HepG2 (cell line): ENCODE data around the gene LIN28B. TPM values are rescaled to one million over a fixed set of nuclear protein-coding genes. Genes with fewer than 3 reads are reported as not detected.
A peak's percentile ranks its signal among the peaks of the same experiment; 100 is the strongest.

ENCODE experiments used
- EP300 ChIP-seq, 3 experiments: sonication (generic) in 1 of 3; formaldehyde crosslinking in 1 of 3; IDR thresholded peaks; 2 replicates each; pipeline versions ENCODE4 v1.5.1 to v1.6.1; 2011 to 2020; ENCODE audit warnings: low read depth in 2 of 3, low read length in 2 of 3, borderline replicate concordance in 1 of 3, improper control_type of control experiment in 1 of 3, mild to moderate bottlenecking in 1 of 3, missing genetic modification reagents in 1 of 3, moderate library complexity in 1 of 3
- HMGA1 ChIP-seq: sonication (generic); formaldehyde crosslinking; conservative IDR thresholded peaks from 2 replicates; pipeline ENCODE4 v1.4.0; 2020; ENCODE audit warnings: missing genetic modification reagents
- HNF4A ChIP-seq: sonication (generic); formaldehyde crosslinking; IDR thresholded peaks from 2 replicates; pipeline ENCODE4 v1.4.0; 2020; ENCODE audit warnings: missing genetic modification reagents
- JUNB ChIP-seq: sonication (generic); formaldehyde crosslinking; IDR thresholded peaks from 2 replicates; pipeline ENCODE4 v1.8.0; 2022; ENCODE audit warnings: missing genetic modification reagents, mild to moderate bottlenecking, borderline replicate concordance
- KLF16 ChIP-seq, 2 experiments: sonication (generic) in 1 of 2; formaldehyde crosslinking in 1 of 2; IDR thresholded peaks; 2 replicates each; pipeline versions ENCODE4 v1.6.1 to v1.8.0; 2016 to 2023; ENCODE audit warnings: missing genetic modification reagents in 2 of 2, missing compliant biosample characterization in 1 of 2
- NR2F1 ChIP-seq, 2 experiments: fragments of 450-650 bp in 1 of 2; formaldehyde crosslinking in 1 of 2; IDR thresholded peaks; 2 replicates each; pipeline versions ENCODE4 v1.5.0 to v1.6.1; 2016 to 2020; ENCODE audit warnings: mild to moderate bottlenecking in 1 of 2, missing compliant biosample characterization in 1 of 2, missing genetic modification reagents in 1 of 2, moderate library complexity in 1 of 2
- ONECUT2 ChIP-seq: sonication (generic); formaldehyde crosslinking; IDR thresholded peaks from 2 replicates; pipeline ENCODE4 v1.4.0; 2020; ENCODE audit warnings: missing genetic modification reagents
- PHF5A ChIP-seq: IDR thresholded peaks from one replicate; pipeline ENCODE4 v1.6.1; 2018; ENCODE audit warnings: low read depth, missing genetic modification reagents; ENCODE audit not compliant: unreplicated experiment
- polyA plus RNA-seq, 8 experiments: library from polyadenylated mRNA; depleted of rRNA in 3 of 8; stranded (reverse) in 7 of 8; unstranded in 1 of 8; fragments of >200 nt; fragmentation: Illumina TruSeq in 4 of 8; extraction: Trizol in 4 of 8; gene quantifications; 2 replicates each; pipeline versions ENCODE4 v1.2.1 to v1.2.3, GENCODE V29; 2011 to 2016; ENCODE audit warnings: low read depth in 4 of 8, missing spikeins in 1 of 8, mixed read lengths in 1 of 8; ENCODE audit not compliant: insufficient read depth in 1 of 8
- total RNA-seq, 5 experiments: library from RNA; depleted of rRNA; stranded (reverse); fragments of >200 nt; fragmentation: Illumina TruSeq; extraction: Trizol; gene quantifications; 2 replicates each; pipeline ENCODE4 v1.2.3, GENCODE V29; 2016; ENCODE audit warnings: low read depth in 1 of 5
- TF ChIP-seq, protein P1 (sequence below): sonication (generic); formaldehyde crosslinking; IDR thresholded peaks from 2 replicates; pipeline ENCODE4 v1.4.0; 2020; ENCODE audit warnings: missing genetic modification reagents, borderline replicate concordance
- TF ChIP-seq, protein P2 (sequence below): sonication (generic); formaldehyde crosslinking; IDR thresholded peaks from 2 replicates; pipeline ENCODE4 v1.5.0; 2020; ENCODE audit warnings: mild to moderate bottlenecking, missing genetic modification reagents
- TF ChIP-seq, protein P3 (sequence below): sonication (generic); formaldehyde crosslinking; IDR thresholded peaks from 2 replicates; pipeline ENCODE4 v1.5.0; 2020; ENCODE audit warnings: mild to moderate bottlenecking, missing genetic modification reagents
- TF ChIP-seq, protein P4 (sequence below): fragments of 450-650 bp; IDR thresholded peaks from 2 replicates; pipeline ENCODE4 v1.6.1; 2017; ENCODE audit warnings: mild to moderate bottlenecking
- TF ChIP-seq, protein P5 (sequence below): sonication (generic); formaldehyde crosslinking; IDR thresholded peaks from 2 replicates; pipeline ENCODE4 v1.4.0; 2020; ENCODE audit warnings: missing genetic modification reagents
- TF ChIP-seq, protein P6 (sequence below): sonication (generic); formaldehyde crosslinking; IDR thresholded peaks from 2 replicates; pipeline ENCODE4 v1.8.1; 2023; ENCODE audit warnings: mild to moderate bottlenecking, inconsistent platforms, moderate library complexity, missing genetic modification reagents, borderline replicate concordance

Gene LIN28B
- total and polyA plus RNA-seq, 2 of the 13 experiments (the other 11 are each of a cell fraction or from before 2014, with no cell fraction given): 14.5 to 56.8 TPM

DNA sequence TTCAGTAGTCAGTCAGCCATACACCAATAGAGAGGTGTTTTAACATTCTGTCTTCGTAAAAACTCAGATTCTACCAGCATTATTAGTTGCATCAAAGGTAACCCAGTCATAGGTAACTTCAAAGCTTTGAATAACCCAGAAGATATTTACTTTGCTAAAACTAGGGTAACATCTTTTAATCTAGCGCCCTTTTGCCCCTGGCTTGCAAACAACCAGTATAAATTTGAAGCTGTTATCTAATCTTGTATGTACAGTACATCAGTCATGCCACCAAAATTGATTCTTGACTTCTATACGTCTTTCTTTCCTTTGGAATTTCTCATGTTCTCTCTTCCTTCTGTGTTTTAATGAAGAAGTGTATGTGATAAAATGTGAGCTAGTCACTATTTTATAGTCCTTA, 109.3 kb downstream of the LIN28B start (continued):
- TF ChIP-seq HMGA1 (CRISPR knock-in tag) (no peak), NR2F1 (CRISPR knock-in tag; IDR thresholded peaks at IDR 0.05) (peak; percentile 17 to 68; a peak in 2 of 4 replicates), EP300 (IDR thresholded peaks at IDR 0.05; ENCODE audit: low read depth in 2 of 2, low read length in 2 of 2) (peak in 1 of 2 experiments; percentile 92; a peak in 2 of 4 replicates), EP300 (CRISPR knock-in tag; IDR thresholded peaks at IDR 0.05; ENCODE audit: borderline replicate concordance) (peak; percentile 54; the same call in 1 of the 2 replicates), ONECUT2 (CRISPR knock-in tag) (peak; percentile 75), HNF4A (CRISPR knock-in tag) (peak; percentile 69), KLF16 (CRISPR knock-in tag; IDR thresholded peaks at IDR 0.05) (no peak), JUNB (CRISPR knock-in tag) (no peak), PHF5A (no peak)
- TF ChIP-seq, protein P1, sequence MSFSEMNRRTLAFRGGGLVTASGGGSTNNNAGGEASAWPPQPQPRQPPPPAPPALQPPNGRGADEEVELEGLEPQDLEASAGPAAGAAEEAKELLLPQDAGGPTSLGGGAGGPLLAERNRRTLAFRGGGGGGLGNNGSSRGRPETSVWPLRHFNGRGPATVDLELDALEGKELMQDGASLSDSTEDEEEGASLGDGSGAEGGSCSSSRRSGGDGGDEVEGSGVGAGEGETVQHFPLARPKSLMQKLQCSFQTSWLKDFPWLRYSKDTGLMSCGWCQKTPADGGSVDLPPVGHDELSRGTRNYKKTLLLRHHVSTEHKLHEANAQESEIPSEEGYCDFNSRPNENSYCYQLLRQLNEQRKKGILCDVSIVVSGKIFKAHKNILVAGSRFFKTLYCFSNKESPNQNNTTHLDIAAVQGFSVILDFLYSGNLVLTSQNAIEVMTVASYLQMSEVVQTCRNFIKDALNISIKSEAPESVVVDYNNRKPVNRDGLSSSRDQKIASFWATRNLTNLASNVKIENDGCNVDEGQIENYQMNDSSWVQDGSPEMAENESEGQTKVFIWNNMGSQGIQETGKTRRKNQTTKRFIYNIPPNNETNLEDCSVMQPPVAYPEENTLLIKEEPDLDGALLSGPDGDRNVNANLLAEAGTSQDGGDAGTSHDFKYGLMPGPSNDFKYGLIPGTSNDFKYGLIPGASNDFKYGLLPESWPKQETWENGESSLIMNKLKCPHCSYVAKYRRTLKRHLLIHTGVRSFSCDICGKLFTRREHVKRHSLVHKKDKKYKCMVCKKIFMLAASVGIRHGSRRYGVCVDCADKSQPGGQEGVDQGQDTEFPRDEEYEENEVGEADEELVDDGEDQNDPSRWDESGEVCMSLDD (CRISPR knock-in tag): no peak
- TF ChIP-seq, protein P2, sequence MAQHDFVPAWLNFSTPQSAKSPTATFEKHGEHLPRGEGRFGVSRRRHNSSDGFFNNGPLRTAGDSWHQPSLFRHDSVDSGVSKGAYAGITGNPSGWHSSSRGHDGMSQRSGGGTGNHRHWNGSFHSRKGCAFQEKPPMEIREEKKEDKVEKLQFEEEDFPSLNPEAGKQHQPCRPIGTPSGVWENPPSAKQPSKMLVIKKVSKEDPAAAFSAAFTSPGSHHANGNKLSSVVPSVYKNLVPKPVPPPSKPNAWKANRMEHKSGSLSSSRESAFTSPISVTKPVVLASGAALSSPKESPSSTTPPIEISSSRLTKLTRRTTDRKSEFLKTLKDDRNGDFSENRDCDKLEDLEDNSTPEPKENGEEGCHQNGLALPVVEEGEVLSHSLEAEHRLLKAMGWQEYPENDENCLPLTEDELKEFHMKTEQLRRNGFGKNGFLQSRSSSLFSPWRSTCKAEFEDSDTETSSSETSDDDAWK (CRISPR knock-in tag): no peak
- TF ChIP-seq, protein P3, sequence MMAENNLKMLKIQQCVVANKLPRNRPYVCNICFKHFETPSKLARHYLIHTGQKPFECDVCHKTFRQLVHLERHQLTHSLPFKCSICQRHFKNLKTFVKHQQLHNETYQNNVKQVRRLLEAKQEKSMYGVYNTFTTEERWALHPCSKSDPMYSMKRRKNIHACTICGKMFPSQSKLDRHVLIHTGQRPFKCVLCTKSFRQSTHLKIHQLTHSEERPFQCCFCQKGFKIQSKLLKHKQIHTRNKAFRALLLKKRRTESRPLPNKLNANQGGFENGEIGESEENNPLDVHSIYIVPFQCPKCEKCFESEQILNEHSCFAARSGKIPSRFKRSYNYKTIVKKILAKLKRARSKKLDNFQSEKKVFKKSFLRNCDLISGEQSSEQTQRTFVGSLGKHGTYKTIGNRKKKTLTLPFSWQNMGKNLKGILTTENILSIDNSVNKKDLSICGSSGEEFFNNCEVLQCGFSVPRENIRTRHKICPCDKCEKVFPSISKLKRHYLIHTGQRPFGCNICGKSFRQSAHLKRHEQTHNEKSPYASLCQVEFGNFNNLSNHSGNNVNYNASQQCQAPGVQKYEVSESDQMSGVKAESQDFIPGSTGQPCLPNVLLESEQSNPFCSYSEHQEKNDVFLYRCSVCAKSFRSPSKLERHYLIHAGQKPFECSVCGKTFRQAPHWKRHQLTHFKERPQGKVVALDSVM: no peak
- TF ChIP-seq, protein P4, sequence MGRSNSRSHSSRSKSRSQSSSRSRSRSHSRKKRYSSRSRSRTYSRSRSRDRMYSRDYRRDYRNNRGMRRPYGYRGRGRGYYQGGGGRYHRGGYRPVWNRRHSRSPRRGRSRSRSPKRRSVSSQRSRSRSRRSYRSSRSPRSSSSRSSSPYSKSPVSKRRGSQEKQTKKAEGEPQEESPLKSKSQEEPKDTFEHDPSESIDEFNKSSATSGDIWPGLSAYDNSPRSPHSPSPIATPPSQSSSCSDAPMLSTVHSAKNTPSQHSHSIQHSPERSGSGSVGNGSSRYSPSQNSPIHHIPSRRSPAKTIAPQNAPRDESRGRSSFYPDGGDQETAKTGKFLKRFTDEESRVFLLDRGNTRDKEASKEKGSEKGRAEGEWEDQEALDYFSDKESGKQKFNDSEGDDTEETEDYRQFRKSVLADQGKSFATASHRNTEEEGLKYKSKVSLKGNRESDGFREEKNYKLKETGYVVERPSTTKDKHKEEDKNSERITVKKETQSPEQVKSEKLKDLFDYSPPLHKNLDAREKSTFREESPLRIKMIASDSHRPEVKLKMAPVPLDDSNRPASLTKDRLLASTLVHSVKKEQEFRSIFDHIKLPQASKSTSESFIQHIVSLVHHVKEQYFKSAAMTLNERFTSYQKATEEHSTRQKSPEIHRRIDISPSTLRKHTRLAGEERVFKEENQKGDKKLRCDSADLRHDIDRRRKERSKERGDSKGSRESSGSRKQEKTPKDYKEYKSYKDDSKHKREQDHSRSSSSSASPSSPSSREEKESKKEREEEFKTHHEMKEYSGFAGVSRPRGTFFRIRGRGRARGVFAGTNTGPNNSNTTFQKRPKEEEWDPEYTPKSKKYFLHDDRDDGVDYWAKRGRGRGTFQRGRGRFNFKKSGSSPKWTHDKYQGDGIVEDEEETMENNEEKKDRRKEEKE: no peak
- TF ChIP-seq, protein P5, sequence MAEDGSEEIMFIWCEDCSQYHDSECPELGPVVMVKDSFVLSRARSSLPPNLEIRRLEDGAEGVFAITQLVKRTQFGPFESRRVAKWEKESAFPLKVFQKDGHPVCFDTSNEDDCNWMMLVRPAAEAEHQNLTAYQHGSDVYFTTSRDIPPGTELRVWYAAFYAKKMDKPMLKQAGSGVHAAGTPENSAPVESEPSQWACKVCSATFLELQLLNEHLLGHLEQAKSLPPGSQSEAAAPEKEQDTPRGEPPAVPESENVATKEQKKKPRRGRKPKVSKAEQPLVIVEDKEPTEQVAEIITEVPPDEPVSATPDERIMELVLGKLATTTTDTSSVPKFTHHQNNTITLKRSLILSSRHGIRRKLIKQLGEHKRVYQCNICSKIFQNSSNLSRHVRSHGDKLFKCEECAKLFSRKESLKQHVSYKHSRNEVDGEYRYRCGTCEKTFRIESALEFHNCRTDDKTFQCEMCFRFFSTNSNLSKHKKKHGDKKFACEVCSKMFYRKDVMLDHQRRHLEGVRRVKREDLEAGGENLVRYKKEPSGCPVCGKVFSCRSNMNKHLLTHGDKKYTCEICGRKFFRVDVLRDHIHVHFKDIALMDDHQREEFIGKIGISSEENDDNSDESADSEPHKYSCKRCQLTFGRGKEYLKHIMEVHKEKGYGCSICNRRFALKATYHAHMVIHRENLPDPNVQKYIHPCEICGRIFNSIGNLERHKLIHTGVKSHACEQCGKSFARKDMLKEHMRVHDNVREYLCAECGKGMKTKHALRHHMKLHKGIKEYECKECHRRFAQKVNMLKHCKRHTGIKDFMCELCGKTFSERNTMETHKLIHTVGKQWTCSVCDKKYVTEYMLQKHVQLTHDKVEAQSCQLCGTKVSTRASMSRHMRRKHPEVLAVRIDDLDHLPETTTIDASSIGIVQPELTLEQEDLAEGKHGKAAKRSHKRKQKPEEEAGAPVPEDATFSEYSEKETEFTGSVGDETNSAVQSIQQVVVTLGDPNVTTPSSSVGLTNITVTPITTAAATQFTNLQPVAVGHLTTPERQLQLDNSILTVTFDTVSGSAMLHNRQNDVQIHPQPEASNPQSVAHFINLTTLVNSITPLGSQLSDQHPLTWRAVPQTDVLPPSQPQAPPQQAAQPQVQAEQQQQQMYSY: no peak
- TF ChIP-seq, protein P6, sequence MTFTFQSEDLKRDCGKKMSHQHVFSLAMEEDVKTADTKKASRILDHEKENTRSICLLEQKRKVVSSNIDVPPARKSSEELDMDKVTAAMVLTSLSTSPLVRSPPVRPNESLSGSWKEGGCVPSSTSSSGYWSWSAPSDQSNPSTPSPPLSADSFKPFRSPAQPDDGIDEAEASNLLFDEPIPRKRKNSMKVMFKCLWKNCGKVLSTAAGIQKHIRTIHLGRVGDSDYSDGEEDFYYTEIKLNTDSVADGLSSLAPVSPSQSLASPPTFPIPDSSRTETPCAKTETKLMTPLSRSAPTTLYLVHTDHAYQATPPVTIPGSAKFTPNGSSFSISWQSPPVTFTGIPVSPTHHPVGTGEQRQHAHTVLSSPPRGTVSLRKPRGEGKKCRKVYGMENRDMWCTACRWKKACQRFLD (CRISPR knock-in tag): no peak
